Measurements from ENCODE around the gene ZW10. TPM values are rescaled to one million over a fixed set of nuclear protein-coding genes. Genes with fewer than 3 reads are reported as not detected.

ZW10 gene
- total RNA-seq, 1 experiment from 2014 or later: 26.0 TPM

DNA sequence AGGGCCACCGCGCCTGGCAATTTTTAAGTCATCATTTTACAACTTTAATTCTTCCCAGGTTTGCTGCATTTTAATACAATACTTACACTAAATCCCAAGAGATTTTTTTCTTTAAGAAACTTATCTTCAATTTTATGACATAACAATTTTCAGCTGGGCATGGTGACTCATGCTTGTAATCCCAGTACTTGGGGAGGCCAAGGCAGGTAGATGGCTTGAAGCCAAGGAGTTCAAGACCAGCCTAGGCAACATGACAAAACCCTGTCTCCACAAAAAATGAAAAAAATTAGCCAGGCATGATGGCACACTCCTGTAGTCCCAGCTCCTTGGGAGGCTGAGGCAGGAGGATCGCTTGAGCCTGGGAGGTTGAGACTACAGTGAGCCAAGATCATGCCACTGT lies 44.9 kb upstream of the ZW10 start:
- no peak overlapping the region for H4K5ac ChIP-seq (ENCODE audit: insufficient read length, low read depth, low read length)
- no peak overlapping the region for H2BK12ac ChIP-seq (ENCODE audit: insufficient read length, low read depth, low read length)
- no peak overlapping the region for H2BK5ac ChIP-seq (ENCODE audit: insufficient read length, low read length)
- no peak overlapping the region for H3K56ac ChIP-seq (ENCODE audit: insufficient read length, low read depth, low read length)
- H2BK120ac ChIP-seq (ENCODE audit: low read depth, low read length, poor library complexity, severe bottlenecking): no peak overlapping the region
- no peak overlapping the region for H3K4me3 Mint-ChIP-seq
- H3K18ac ChIP-seq (ENCODE audit: insufficient read length, low read depth, low read length): no peak overlapping the region
- H3K23me2 ChIP-seq (ENCODE audit: insufficient read length, low read depth, low read length, poor library complexity, severe bottlenecking): no peaks in the 10 kb centered on the region
- no peak overlapping the region for H3T11ph ChIP-seq (ENCODE audit: low read length)
- H3K27me3 Mint-ChIP-seq (ENCODE audit: low read depth): no peaks in the 10 kb centered on the region
- peaks cover 35 to 88% (median 78%) of the 10 kb centered on the region in 3 experiments; a peak in 6 of 7 replicates for H3K36me3 Mint-ChIP-seq (ENCODE audit: insufficient read depth in 1 of 3, low read depth in 3 of 3)
- H4K8ac ChIP-seq (replicated peaks; ENCODE audit: insufficient read length, low read depth, low read length): no peak overlapping the region
- H3K4me1 Mint-ChIP-seq: peaks cover 9 to 19% of the 10 kb centered on the region in 2 experiments; a peak in 3 of 4 replicates
- no peaks in the 10 kb centered on the region for H3K9me3 ChIP-seq (ENCODE audit: control insufficient read depth, low read depth, low read length)
- H3K4me1 ChIP-seq (ENCODE audit: insufficient read depth, low read length): no peaks in the 10 kb centered on the region
- no peak for DNase-seq
- no peak overlapping the region for H4K91ac ChIP-seq (ENCODE audit: insufficient read length, low read depth, low read length)
- no peak overlapping the region for H2AK5ac ChIP-seq (ENCODE audit: insufficient read length, low read length)
- TF ChIP-seq, protein P1, sequence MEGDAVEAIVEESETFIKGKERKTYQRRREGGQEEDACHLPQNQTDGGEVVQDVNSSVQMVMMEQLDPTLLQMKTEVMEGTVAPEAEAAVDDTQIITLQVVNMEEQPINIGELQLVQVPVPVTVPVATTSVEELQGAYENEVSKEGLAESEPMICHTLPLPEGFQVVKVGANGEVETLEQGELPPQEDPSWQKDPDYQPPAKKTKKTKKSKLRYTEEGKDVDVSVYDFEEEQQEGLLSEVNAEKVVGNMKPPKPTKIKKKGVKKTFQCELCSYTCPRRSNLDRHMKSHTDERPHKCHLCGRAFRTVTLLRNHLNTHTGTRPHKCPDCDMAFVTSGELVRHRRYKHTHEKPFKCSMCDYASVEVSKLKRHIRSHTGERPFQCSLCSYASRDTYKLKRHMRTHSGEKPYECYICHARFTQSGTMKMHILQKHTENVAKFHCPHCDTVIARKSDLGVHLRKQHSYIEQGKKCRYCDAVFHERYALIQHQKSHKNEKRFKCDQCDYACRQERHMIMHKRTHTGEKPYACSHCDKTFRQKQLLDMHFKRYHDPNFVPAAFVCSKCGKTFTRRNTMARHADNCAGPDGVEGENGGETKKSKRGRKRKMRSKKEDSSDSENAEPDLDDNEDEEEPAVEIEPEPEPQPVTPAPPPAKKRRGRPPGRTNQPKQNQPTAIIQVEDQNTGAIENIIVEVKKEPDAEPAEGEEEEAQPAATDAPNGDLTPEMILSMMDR (conservative IDR thresholded peaks at IDR 0.05): no peak
- no peaks in the 10 kb centered on the region for H3K79me1 ChIP-seq (ENCODE audit: insufficient read depth, low read depth, low read length, poor library complexity, severe bottlenecking)
- no peak overlapping the region for H3K23ac ChIP-seq (ENCODE audit: insufficient read length, low read depth, low read length)
- H2AFZ ChIP-seq (ENCODE audit: low read length): no peak overlapping the region
- H2BK20ac ChIP-seq (ENCODE audit: low read depth, low read length, poor library complexity, severe bottlenecking): no peak overlapping the region
- H3K9me3 Mint-ChIP-seq: no peaks in the 10 kb centered on the region
- no peak overlapping the region for H3K27ac ChIP-seq (ENCODE audit: insufficient read length, low read depth, low read length)
- no peak overlapping the region for H3K4ac ChIP-seq (ENCODE audit: low read depth, low read length)
- H3K9ac ChIP-seq (ENCODE audit: extremely low read depth, insufficient read length, low read length): no peak overlapping the region
- H2BK15ac ChIP-seq (ENCODE audit: low read depth, low read length): no peak overlapping the region
- no peaks in the 10 kb centered on the region for H3K27me3 ChIP-seq (ENCODE audit: insufficient read depth, low read length)
- H4K20me1 ChIP-seq (ENCODE audit: control insufficient read depth, insufficient read depth, insufficient read length): no peaks in the 10 kb centered on the region
- no peak overlapping the region for H3K14ac ChIP-seq (ENCODE audit: insufficient read depth, low read length)
- no peaks in the 10 kb centered on the region for H3K79me2 ChIP-seq (ENCODE audit: insufficient read depth, low read length)
- no peak overlapping the region for H3K4me2 ChIP-seq (ENCODE audit: insufficient read depth, insufficient read length, low read length)
- H3K27ac Mint-ChIP-seq: peak overlapping the region in 1 of 3 experiments; percentile 19; a peak in 1 of 7 replicates
- WGBS (ENCODE audit: extremely low coverage, insufficient read length, low lambda C conversion rate): no CpG with 5 or more reads among the region's 3 CpGs
